ENCODE data around the gene SLC43A2. TPM values are rescaled to one million over a fixed set of nuclear protein-coding genes. Genes with fewer than 3 reads are reported as not detected.
A peak's percentile ranks its signal among the peaks of the same experiment; 100 is the strongest.
"Not testable (repeated sequence)": the region's sequence is repeated elsewhere in the genome, so short reads cannot be mapped to it uniquely, and the experiment has no call there.

Gene SLC43A2
- 3.0 and 5.3 TPM in 2 replicates for total RNA-seq
- polyA plus RNA-seq = 2.5 and 4.7 TPM in 2 replicates

DNA sequence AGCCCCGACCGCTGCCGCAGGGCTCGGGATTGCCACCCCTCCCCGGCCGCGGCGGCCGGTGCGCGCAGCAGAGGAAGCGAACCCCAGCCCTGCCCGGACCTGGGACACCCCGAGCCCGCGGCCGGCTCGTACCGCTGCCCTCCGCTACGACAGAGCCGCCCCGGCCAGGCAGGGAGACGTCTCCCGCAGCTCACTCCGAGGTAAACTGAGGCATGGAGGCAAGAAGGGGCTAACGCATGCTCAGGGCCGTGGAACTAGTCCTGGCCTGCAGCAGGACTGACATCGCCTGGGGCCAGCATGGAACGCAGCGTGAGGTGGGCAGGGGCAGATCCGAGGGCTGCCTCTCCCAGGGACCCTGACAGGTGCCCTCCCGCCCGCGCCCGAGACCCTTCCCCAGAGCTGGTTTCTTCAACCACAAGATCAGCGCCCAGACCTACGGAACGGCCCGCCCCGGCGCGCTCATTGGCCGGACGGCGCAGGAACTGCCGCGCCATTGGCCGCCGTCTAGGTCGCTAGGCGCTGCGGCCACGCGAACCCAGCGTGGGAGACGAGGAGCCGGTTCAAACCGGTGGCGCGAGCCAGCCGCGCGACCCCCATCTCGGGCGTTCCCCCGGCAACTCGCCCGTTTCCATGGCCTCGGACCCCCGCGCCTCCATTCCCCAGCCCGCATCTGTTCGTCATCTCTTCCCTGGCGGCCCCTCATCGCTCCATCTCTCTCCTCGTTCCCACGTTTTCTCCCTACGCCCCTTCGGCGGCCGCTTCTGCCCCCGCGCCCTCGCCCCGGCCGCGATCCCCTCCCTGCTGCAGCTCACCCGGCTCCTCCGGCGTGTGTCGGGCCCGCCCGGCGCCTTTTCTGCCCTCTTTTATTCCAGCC lies at the start of gene SLC43A2:
SLC43A2 (minus strand) TSS at position 853 of the 874 bp plus-strand sequence. CDS start 960 bp downstream, outside the sequence.
- H3K4me1 ChIP-seq (ENCODE audit: low read depth) = no peaks in the 10 kb centered on the region
- H3K27ac ChIP-seq = peak within 1 kb of the TSS; percentile 24
- TF ChIP-seq, protein P1, sequence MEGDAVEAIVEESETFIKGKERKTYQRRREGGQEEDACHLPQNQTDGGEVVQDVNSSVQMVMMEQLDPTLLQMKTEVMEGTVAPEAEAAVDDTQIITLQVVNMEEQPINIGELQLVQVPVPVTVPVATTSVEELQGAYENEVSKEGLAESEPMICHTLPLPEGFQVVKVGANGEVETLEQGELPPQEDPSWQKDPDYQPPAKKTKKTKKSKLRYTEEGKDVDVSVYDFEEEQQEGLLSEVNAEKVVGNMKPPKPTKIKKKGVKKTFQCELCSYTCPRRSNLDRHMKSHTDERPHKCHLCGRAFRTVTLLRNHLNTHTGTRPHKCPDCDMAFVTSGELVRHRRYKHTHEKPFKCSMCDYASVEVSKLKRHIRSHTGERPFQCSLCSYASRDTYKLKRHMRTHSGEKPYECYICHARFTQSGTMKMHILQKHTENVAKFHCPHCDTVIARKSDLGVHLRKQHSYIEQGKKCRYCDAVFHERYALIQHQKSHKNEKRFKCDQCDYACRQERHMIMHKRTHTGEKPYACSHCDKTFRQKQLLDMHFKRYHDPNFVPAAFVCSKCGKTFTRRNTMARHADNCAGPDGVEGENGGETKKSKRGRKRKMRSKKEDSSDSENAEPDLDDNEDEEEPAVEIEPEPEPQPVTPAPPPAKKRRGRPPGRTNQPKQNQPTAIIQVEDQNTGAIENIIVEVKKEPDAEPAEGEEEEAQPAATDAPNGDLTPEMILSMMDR (IDR thresholded peaks at IDR 0.05; ENCODE audit: low read depth, low read length) = no peak
- H3K36me3 ChIP-seq = no peaks in the 10 kb centered on the region
- peak; percentile 82 to 95 for DNase-seq (ENCODE audit: low read depth in 1 of 2, low spot score in 1 of 2)
- H3K9me3 ChIP-seq (ENCODE audit: low read depth) = no peaks in the 10 kb centered on the region
- H3K4me3 ChIP-seq = peak within 1 kb of the TSS; percentile 63
- H3K27me3 ChIP-seq = no peaks in the 10 kb centered on the region

DNA sequence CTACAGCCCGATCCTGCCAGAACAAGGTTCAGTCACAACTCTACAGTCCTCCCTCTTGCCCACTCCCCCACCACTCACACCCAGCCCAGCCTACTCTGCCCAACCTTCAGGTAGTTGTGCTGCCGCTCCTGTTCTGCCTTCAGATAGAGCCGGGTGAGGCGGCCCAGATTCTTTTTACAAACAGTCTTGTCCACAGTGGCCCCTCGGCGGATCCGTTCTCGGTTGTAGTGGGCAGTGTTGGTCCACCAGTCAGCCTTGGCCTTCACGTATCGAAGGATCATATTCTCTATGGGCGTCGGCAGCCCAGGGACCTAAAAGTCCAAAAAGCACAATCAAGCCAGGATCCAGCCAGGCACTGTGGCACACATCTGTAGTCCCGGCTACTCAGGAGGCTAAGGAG lies 47.8 kb upstream of the SLC43A2 start:
- Histone ChIP-seq H3K27me3 (no peaks in the 10 kb centered on the region), H3K4me3 (no peak overlapping the region), H3K27ac (no peak overlapping the region), H3K9me3 (ENCODE audit: low read depth) (no peaks in the 10 kb centered on the region), H3K36me3 (peaks cover 92% of the 10 kb centered on the region), H3K4me1 (ENCODE audit: low read depth) (no peaks in the 10 kb centered on the region)
- TF ChIP-seq, protein P1 (IDR thresholded peaks at IDR 0.05; ENCODE audit: low read depth, low read length) = no peak
- no peak for DNase-seq (ENCODE audit: low read depth in 1 of 2, low spot score in 1 of 2)

DNA sequence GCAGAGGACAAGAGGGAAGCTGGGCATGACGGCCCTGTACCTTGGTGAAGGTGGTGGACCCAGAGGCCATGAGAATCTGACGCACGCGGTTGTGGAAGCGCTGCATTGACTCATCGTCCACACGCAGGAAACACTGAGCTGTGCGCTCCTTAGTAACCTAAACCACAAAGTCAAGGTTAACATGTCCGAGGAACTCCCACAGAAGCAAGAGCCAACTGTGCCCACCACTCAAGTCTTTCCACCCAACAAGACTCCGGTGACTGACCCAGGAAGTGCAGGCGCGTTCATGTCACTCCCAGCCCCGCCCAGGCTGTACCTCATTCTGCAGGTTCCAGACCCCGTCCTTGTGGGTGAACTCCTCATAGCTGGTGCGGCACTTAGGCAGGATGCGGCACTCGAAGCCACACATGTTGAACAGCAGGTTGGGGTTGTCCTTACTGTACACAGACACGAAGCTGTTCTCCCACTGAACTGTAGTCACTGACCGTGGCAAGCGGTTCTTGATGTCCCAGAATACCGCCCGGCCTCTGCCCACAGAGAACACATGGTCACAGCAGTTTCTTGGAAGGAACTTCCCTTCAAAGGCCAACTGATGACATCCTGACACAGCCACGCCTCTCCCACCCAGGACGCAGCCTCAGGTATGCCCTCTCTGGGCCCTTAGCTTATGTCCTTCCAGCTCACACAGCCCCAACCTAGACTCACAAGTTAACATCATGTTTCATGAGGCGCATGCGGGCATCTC lies 44.6 kb upstream of the SLC43A2 start:
- Histone ChIP-seq H3K4me3 (no peak overlapping the region), H3K27ac (no peak overlapping the region), H3K27me3 (no peaks in the 10 kb centered on the region), H3K36me3 (peaks cover 78% of the 10 kb centered on the region), H3K4me1 (ENCODE audit: low read depth) (peaks cover 6% of the 10 kb centered on the region), H3K9me3 (ENCODE audit: low read depth) (no peaks in the 10 kb centered on the region)
- TF ChIP-seq, protein P1 (IDR thresholded peaks at IDR 0.05; ENCODE audit: low read depth, low read length) = no peak
- no peak for DNase-seq (ENCODE audit: low read depth in 1 of 2, low spot score in 1 of 2)

DNA sequence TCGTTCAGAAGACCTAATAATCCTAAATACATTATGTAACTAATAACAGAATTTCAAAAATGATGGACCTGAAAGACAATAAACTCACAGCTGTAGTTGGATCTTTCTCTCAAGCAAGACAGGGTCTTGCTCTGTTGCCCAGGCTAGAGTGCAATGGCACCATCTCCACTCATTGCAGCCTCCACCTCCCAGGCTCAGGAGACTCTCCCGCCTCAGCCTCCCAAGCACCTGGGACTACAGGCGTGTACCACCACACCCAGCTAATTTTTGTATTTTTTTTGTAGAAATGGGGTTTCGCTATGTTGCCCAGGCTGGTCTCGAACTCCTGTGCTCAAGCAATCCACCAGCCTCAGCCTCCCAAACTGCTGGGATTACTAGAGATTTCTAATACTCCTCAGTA lies 35.3 kb upstream of the SLC43A2 start:
- peaks cover 58% of the 10 kb centered on the region for H3K36me3 ChIP-seq
- not testable (repeated sequence) for H3K4me3 ChIP-seq, H3K27ac ChIP-seq

DNA sequence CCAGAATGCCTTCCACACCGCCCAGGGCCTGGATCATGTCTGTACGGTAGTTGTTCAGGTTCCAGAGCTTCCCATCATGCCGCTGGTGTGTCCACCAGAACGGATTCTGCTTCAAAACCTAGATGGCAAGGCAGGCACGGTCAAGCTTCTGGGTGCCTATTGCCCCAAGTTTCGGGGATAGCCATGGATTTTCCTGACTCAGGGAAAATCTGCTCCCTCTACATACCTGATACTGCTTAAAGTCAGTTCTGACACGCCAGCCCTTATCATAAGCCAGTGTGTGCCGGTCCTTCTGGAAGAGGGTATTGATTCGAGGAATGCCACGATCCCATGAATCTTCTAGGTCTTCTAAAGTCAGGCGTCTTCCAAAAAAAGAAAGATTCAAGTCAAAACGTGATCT lies 32.4 kb upstream of the SLC43A2 start:
- TF ChIP-seq, protein P1 (IDR thresholded peaks at IDR 0.05; ENCODE audit: low read depth, low read length) = no peak

More for the DNA sequence above, 35.3 kb upstream of the SLC43A2 start:
- not testable (repeated sequence) for H3K9me3 ChIP-seq (ENCODE audit: low read depth); H3K4me1 ChIP-seq (ENCODE audit: low read depth); DNase-seq (ENCODE audit: low read depth in 1 of 2, low spot score in 1 of 2); H3K27me3 ChIP-seq

More for the DNA sequence above, 32.4 kb upstream of the SLC43A2 start:
- no peak for DNase-seq (ENCODE audit: low read depth in 1 of 2, low spot score in 1 of 2)
- no peaks in the 10 kb centered on the region for H3K4me1 ChIP-seq (ENCODE audit: low read depth)
- H3K27me3 ChIP-seq = no peaks in the 10 kb centered on the region
- no peaks in the 10 kb centered on the region for H3K9me3 ChIP-seq (ENCODE audit: low read depth)
- peaks cover 72% of the 10 kb centered on the region for H3K36me3 ChIP-seq
- no peak overlapping the region for H3K27ac ChIP-seq
- no peak overlapping the region for H3K4me3 ChIP-seq
